ENCODE results near the gene RIC8A. TPM values are rescaled to one million over a fixed set of nuclear protein-coding genes. Genes with fewer than 3 reads are reported as not detected.

Gene RIC8A
- total and polyA plus RNA-seq, 2 of the 13 experiments (the other 11 are each of a cell fraction or from before 2014, with no cell fraction given): 62.1 to 63.8 TPM

DNA sequence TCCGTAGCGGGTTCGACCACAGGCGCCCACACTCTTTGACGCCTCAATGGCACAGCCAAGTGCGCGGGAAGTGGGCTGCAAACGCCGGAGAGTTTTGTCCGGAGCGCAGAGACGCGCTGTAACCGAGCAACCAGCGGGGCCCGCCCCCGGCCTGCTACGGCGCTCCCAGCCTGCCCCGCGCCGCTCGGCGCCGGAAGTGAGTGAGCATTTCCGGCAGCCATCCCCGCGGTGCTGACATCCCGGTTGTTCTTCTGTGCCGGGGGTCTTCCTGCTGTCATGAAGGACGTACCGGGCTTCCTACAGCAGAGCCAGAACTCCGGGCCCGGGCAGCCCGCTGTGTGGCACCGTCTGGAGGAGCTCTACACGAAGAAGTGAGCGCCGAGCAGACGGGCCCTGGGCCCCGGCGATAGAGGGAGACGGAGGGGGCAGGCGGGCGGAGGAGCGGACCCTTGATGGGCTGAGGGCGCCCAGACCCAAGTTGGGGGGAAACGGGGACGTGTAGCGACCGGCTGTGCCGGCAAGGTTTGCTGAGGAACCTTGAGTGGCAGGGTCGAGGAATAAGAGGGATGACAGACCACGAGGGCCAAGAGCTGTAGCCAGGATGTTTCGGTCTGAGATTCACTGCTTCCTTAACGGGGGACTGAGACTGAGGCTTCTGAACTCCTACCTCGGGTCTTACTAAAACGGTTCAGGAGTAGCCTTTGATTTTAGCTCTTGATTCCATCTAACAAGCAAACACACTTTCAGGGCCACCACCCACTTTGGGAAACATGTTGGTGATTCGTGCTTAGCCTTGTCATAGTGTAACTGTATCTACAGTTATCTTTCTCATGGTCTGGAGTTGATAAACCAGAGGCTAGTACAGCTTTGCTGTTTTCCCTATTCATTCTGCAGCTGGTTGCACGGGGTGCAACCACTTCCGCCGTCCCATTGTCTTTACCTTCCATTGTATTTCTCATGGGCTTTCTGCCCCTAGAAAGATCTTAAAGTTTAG is 29.6 kb downstream of the RIC8A start, which contains the start of gene PSMD13 (continued):
- TF ChIP-seq NAIF1 (CRISPR knock-in tag; IDR thresholded peaks at IDR 0.05; ENCODE audit: borderline replicate concordance): no peak
- peak; percentile 63 for TF ChIP-seq FOXK1 (CRISPR knock-in tag; IDR thresholded peaks at IDR 0.05; ENCODE audit: borderline replicate concordance, low read depth)
- TF ChIP-seq ZNF367 (CRISPR knock-in tag; IDR thresholded peaks at IDR 0.05; ENCODE audit: borderline replicate concordance): no peak
- TF ChIP-seq IRF2 (CRISPR knock-in tag; IDR thresholded peaks at IDR 0.05): no peak
- TF ChIP-seq ZNF672 (CRISPR knock-in tag; IDR thresholded peaks at IDR 0.05): no peak
- TF ChIP-seq, protein P1, sequence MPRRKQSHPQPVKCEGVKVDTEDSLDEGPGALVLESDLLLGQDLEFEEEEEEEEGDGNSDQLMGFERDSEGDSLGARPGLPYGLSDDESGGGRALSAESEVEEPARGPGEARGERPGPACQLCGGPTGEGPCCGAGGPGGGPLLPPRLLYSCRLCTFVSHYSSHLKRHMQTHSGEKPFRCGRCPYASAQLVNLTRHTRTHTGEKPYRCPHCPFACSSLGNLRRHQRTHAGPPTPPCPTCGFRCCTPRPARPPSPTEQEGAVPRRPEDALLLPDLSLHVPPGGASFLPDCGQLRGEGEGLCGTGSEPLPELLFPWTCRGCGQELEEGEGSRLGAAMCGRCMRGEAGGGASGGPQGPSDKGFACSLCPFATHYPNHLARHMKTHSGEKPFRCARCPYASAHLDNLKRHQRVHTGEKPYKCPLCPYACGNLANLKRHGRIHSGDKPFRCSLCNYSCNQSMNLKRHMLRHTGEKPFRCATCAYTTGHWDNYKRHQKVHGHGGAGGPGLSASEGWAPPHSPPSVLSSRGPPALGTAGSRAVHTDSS (CRISPR knock-in tag; conservative IDR thresholded peaks at IDR 0.05): no peak
- no peak for TF ChIP-seq ZNF282 (IDR thresholded peaks at IDR 0.05; ENCODE audit: partially characterized antibody)
- TF ChIP-seq, protein P2, sequence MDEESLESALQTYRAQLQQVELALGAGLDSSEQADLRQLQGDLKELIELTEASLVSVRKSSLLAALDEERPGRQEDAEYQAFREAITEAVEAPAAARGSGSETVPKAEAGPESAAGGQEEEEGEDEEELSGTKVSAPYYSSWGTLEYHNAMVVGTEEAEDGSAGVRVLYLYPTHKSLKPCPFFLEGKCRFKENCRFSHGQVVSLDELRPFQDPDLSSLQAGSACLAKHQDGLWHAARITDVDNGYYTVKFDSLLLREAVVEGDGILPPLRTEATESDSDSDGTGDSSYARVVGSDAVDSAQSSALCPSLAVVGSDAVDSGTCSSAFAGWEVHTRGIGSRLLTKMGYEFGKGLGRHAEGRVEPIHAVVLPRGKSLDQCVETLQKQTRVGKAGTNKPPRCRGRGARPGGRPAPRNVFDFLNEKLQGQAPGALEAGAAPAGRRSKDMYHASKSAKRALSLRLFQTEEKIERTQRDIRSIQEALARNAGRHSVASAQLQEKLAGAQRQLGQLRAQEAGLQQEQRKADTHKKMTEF (CRISPR knock-in tag; IDR thresholded peaks at IDR 0.05): peak; percentile 53; the same call in 1 of the 2 replicates
- no peak for TF ChIP-seq ZNF75D (CRISPR knock-in tag; IDR thresholded peaks at IDR 0.05; ENCODE audit: borderline replicate concordance)
- TF ChIP-seq KLF6 (CRISPR knock-in tag; IDR thresholded peaks at IDR 0.05): 0 out of 2 replicates have a peak, but pooled peaks have one; percentile 40
- TF ChIP-seq, protein P3, sequence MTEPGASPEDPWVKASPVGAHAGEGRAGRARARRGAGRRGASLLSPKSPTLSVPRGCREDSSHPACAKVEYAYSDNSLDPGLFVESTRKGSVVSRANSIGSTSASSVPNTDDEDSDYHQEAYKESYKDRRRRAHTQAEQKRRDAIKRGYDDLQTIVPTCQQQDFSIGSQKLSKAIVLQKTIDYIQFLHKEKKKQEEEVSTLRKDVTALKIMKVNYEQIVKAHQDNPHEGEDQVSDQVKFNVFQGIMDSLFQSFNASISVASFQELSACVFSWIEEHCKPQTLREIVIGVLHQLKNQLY (CRISPR knock-in tag; IDR thresholded peaks at IDR 0.05): no peak
- no peak for TF ChIP-seq SNAI1 (CRISPR knock-in tag; IDR thresholded peaks at IDR 0.05; ENCODE audit: borderline replicate concordance)
- TF ChIP-seq DMAP1 (CRISPR knock-in tag; IDR thresholded peaks at IDR 0.05): peak; percentile 37
- TF ChIP-seq MEF2D (CRISPR knock-in tag; IDR thresholded peaks at IDR 0.05): no peak; the same call in 1 of the 2 replicates
- TF ChIP-seq, protein P4, sequence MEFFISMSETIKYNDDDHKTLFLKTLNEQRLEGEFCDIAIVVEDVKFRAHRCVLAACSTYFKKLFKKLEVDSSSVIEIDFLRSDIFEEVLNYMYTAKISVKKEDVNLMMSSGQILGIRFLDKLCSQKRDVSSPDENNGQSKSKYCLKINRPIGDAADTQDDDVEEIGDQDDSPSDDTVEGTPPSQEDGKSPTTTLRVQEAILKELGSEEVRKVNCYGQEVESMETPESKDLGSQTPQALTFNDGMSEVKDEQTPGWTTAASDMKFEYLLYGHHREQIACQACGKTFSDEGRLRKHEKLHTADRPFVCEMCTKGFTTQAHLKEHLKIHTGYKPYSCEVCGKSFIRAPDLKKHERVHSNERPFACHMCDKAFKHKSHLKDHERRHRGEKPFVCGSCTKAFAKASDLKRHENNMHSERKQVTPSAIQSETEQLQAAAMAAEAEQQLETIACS (CRISPR knock-in tag; IDR thresholded peaks at IDR 0.05): no peak
- 0 out of 2 replicates have a peak, but pooled peaks have one; percentile 42 for TF ChIP-seq ZNF160 (CRISPR knock-in tag; IDR thresholded peaks at IDR 0.05)
- TF ChIP-seq, protein P5, sequence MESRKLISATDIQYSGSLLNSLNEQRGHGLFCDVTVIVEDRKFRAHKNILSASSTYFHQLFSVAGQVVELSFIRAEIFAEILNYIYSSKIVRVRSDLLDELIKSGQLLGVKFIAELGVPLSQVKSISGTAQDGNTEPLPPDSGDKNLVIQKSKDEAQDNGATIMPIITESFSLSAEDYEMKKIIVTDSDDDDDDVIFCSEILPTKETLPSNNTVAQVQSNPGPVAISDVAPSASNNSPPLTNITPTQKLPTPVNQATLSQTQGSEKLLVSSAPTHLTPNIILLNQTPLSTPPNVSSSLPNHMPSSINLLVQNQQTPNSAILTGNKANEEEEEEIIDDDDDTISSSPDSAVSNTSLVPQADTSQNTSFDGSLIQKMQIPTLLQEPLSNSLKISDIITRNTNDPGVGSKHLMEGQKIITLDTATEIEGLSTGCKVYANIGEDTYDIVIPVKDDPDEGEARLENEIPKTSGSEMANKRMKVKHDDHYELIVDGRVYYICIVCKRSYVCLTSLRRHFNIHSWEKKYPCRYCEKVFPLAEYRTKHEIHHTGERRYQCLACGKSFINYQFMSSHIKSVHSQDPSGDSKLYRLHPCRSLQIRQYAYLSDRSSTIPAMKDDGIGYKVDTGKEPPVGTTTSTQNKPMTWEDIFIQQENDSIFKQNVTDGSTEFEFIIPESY (CRISPR knock-in tag; IDR thresholded peaks at IDR 0.05): no peak
- no peak; the same call in 1 of the 2 replicates for TF ChIP-seq GPN1 (CRISPR knock-in tag; IDR thresholded peaks at IDR 0.05; ENCODE audit: borderline replicate concordance)
- TF ChIP-seq ISX (CRISPR knock-in tag; conservative IDR thresholded peaks at IDR 0.05): no peak
- TF ChIP-seq KMT2B (CRISPR knock-in tag; IDR thresholded peaks at IDR 0.05): peak; percentile 93
- peak; percentile 81 for TF ChIP-seq RFX3 (CRISPR knock-in tag; IDR thresholded peaks at IDR 0.05)
- TF ChIP-seq ZNF17 (CRISPR knock-in tag; IDR thresholded peaks at IDR 0.05): no peak
- no peak for TF ChIP-seq PCBP2 (optimal IDR thresholded peaks at IDR 0.05; ENCODE audit: low read depth, low read length, poor library complexity, severe bottlenecking)
- 0 out of 3 replicates have a peak, but pooled peaks have one; percentile 9 for TF ChIP-seq MXI1 (IDR thresholded peaks at IDR 0.05; ENCODE audit: borderline replicate concordance, low read depth, low read length)
